HG03045 (cell line): ENCODE data around the gene FZD10.

Experiments
- ATAC-seq: cut with Tn5 transposase; IDR thresholded peaks from one replicate; pipeline ENCODE4 v1.9.1; 2021; ENCODE audit warnings: mild to moderate bottlenecking, moderate library complexity; ENCODE audit not compliant: unreplicated experiment

FZD10 gene, protein sequence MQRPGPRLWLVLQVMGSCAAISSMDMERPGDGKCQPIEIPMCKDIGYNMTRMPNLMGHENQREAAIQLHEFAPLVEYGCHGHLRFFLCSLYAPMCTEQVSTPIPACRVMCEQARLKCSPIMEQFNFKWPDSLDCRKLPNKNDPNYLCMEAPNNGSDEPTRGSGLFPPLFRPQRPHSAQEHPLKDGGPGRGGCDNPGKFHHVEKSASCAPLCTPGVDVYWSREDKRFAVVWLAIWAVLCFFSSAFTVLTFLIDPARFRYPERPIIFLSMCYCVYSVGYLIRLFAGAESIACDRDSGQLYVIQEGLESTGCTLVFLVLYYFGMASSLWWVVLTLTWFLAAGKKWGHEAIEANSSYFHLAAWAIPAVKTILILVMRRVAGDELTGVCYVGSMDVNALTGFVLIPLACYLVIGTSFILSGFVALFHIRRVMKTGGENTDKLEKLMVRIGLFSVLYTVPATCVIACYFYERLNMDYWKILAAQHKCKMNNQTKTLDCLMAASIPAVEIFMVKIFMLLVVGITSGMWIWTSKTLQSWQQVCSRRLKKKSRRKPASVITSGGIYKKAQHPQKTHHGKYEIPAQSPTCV

DNA sequence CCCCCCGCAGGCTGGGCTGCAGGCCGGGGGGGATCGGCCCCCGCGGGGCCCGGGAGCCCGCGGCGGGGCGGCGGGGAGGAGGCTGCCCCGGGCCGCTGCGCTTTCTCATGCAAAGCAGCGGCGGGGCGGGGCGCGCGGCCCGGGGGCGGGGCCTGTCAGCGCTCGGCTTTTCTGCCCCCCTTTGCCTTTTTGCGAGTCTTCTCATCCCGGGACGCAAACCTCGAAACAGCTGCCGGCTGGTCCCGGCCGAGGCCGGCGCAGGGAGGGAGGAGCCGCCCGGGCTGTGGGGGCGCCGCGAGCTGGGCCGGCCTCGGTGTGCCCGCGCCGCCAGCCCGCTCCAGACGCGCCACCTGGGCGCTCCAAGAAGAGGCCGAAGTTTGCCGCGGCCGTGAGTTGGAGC, at the start of gene FZD10:
Gene FZD10 (plus strand): TSS at position 198 of the 400 bp plus-strand sequence. CDS start 479 bp downstream, outside the sequence.
- ATAC-seq, result no peak

DNA sequence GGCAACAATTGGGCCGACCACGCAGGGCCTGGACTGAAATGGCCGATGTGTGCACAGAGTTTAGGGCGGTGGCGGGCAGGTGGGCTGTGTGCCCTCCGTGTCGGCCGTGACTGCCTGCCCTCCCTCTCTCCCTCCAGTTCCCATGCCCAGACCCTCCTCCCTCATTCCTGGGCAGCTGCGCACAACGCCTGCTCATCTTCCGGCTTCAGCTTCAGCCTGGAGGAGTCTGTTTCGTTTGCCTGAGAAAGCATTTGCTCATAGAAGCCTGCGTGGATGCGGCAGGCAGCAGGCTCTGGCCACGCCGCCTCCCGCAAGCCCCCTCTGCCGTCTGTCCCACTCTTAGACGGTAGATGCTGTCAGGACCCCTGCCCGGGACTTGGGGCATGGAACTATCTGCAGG, 47.3 kb upstream of the FZD10 start:
- ATAC-seq, result no peak

DNA sequence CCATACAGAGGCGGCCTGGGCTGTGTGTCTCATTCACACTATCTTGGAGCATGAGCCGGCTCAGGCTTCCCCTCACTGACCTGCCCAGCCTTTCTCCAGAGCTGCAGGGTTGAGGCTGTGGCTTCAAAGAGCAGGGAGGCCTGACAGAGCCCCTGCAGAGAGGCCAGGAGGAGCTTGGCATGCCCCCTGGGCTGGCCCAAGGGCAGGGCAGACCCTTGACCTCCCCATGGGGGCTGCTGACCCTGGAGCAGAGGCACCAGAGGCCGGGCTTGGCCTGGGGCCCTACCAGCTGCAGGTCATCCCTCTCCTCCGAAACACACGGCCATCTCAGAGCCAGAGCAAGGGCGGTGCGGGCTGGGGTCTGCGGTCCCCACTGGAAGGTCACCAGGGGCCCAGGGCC, 46.6 kb upstream of the FZD10 start:
- ATAC-seq, result no peak

DNA sequence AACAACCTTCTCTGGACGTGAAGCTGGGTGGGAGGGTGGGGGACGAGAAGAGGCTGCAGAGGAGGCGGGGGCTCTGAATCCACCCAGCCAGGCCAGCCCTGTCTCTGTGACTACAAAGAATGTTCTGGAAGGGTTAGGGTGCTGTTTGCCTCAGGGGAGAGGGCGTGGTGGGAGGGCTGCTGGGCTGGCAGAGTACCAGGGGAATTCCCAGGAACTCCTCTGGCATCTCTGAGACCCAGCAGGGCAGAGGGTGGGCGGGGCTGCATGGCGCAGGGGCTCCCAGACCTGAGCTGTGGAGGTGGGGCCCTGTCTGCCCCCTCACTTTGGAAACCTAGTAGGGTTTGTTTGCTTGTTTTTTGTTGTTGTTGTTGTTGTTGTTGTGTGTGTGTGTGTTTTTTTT, 45.5 kb upstream of the FZD10 start:
- no peak for ATAC-seq

DNA sequence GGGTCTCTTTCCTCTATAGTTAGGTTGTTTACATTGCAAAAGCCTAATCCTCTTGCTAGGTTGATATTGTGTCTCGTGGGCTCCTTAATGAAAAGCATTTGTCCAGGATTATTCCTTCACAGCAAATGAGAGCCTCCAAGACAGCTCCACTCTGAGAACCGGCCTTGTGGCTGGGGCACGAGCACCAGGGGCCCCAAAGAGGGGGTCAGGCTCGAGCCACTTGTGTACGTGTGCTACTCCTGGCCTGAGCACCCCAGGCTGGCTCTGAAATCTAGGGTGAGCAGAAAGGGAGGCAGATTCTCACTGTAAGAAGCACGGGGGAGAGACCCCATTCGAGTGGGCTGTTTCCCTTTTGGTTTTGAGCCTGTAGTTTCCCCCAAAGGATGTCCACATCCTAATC, 45.0 kb upstream of the FZD10 start:
- no peak for ATAC-seq

DNA sequence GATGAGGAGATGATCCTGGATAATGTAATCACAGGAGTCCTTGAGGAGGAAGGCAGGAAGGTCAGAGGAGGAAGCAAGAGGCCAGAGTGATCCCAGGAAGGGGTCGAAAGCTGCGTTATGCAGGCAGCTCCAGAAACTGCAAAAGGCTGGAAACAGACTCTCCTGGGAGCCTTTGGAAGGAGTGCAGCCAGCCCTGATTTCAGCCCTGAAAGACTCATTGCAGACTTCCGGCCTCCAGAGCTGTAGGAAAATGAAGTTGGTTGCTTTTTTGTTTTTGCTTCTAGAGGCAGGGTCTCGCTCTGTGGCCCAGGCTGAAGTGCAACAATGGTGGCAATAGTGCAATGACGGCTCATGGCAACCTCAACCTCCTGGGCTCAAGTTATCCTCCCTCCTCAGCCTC, 44.6 kb upstream of the FZD10 start:
- ATAC-seq, result no peak

DNA sequence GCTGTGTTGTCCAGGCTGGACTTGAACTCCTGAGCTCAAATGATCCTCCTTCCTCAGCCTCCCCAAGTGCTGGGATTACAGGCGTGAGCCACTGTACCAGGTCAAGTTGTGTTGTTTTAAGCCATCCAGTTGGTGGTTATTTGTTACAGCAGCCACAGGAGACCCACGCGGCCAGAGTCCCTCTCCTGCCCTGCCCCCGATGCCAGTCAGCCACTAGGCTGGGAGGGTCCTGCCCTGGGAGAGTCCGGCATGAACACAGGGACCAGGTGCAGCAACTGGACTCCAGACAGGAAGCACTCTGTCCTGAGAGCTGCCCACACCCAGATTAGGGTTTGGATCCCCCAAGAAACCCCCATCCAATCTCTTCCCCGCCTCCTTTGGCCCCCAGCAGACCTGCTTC, 44.1 kb upstream of the FZD10 start:
- no peak for ATAC-seq

DNA sequence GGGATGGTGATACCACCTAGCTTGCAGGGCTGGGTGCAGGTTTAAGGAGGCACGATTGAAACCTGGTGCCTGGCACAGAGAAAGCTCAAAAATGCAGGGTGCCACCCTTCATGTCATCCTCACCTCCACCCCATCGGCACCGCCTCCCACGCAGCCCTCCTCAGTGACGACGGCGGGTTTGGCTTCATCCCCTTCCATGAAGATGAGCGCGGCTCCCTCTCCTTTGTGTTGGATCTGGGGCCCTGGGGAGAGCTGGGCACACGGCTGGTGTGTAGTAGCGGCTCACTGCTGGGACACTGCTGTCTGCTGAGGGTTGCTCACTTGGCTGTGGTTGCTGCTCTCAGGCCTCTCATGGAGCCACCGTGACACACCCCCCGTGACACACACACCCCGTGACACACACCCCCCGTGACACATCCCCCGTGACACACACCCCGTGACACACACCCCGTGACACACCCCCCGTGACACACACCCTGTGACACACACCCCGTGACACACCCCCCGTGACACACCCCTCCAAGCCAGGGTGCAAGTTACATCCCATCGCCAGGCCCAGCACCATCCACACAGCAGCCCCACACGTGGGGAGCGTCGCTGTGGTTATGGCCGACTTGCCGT, 42.9 kb upstream of the FZD10 start:
- no peak for ATAC-seq

DNA sequence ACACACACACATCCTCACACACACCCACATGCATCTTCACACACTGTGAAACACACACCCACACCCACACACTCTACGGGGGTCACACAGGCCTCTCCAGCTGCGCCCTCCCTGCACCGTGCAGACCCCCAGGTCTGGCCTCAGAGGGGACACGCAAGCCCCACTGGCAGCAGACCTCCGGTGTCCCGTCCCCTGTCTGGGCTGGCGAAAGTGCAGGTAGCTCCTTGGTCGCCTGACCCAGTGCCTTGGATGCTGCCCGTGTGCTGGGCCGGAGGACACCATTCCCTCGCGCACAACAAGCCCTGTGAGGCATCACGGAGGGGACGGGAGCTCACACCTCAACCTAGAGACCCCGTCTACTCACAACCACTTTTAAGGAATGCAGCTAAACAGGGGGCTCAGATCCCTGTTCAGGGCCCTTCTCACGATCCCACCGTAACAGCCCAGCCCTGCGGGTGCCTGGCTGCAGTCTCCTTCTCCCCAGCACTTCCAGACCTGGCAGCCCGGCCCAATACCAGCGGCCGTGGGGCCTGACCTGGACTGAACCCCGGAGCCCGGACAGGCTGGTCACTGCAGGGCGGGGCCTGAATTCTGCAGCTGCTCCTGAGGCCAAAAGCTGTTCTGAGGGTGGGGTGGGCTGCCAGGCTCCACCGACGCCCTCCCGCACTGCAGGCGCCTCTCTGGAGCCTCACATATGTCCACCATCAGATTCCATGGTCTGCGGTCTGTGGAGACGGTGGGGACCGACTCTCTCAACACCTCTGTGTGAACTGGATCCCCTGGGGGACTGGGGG, 42.1 kb upstream of the FZD10 start:
- no peak for ATAC-seq

DNA sequence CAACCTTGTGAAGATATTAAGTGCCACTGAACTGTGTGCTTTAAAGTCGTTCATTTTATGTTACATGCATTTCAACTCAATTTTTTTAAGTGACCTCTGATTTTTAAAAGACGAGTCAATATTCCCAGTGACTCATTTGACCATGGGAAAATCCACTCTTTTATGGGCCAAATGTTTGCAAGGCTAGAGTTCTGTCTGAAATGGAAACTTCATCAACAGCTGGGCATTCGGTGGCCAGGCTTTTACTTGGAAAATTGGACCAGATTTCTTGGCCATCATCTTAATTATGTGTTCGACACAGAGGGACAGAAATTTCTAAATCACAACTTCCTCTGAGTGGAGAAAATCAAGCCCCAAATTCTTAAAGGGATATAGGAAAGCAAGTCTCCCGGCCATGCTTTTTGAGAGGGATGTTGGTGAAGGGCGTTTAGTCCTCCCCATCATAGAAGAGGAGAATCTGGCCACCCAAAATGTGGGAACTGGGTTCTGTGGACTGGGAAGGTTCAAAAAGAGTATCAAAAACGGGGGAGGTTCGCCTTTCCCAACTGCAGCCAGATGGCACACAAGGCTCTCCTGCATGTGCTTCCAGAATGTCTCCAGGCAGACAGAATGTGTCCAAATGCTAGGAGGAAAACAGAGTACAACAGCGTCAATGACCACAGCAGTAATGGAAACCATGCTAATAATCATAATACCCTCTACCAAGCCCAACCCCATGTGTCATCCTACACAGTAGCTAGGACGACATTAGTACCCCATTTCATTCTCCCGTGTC, 40.9 kb upstream of the FZD10 start:
- ATAC-seq, result no peak

DNA sequence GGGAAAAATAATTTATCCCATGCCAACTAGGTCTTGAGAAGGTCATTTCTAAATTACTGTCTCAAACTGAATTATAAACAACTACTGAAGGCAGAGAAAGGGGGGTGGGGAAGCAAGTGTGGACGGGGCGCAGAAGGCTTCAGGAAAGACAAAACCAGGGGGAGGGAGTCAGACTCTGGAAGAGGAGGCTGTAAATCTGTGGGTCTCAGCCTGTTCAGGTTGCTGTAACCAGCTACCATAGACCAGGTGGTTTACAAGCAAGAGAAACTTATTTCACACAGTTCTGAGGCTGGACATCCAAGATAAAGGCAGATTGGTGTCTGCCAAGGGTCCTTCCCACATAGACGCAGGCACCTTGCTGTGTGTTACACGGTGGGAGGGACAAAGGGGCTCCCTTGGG, 39.9 kb upstream of the FZD10 start:
- ATAC-seq, result no peak

DNA sequence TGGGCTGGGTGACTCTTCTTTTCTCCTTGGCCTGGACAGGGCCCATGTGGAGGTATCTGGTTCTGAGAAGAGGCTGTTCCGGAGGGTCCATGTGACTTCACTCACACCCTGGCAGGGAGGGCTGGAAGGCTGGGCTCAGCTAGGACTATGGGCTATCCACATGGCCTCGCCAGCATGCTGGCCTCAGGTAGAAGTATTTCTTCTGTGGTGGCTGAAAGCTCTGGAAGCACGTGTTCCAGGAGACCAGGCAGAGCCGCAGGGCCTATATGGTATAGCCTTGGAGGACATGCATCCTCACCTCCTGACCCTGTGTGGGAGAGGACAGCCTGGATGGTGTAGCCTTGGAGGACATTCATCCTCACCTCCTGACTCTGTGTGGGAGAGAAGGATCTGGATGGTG, 38.2 kb upstream of the FZD10 start:
- ATAC-seq, result no peak

DNA sequence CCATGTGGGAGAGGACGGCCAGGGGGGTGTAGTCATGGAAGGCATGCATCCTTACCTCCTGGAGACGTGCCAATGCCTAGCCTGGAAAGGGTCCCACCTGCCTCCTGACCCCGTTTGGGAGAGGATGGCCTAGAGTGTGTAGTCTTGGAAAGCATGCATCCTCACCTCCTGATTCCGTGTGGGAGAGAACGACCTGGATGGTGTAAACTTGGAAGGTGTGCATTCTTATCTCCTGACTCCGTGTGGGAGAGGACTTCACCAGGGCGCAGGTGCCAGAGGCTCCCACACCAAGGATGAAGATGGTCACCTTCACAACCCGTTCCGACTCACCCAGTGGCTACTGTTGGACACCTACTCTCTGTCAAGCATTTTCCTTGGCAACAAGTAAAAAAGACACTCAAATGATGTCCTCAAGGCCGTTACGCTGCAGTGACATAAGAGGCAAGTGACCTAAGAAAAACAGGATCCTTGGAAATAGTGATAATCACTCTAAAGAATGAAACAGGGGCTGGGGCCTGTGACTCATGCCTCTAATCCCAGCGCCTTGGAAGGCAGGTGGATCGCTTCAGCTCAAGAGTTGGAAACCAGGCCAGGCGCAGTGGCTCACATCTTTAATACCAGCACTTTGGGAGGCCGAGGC, 37.5 kb upstream of the FZD10 start:
- ATAC-seq, result no peak

DNA sequence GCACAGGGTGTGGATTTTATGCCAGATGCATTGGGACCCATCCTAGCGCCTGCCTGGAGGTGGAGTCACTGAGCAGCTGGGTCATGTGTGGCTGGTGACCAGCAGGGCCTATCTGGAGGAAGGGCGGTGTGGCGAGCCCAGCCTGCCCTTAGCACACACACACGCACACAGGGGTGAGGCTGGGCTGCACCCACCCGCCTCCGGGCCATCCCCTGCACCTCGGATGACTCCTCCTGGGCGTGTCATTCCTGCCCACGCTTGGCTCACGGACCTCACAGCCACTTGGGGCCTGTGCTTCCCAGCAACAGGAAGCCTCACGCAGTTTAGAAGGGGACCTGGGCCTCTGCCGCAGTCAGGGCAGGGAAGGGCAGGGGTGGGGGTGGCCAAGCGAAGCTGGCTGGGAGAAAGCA, 36.2 kb upstream of the FZD10 start:
- ATAC-seq, result no peak

DNA sequence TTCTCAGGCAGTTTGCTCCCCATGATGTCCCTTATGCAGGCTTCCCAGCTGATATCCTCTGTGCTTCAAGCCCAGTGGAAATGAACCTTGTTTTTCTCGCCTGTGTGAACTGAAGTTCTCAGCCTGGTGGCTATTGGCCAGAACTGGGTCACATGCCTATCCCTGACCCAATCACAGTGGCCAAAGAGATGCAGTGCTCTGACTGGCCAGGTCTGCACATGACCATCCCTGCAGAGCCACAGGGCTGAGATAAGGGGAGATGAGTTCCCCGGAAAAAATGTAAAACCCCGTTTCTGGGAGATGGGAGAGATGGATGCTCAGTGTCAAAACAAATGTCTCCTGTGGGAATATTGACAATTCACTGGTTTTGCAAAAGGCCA, 34.7 kb upstream of the FZD10 start:
- no peak for ATAC-seq

DNA sequence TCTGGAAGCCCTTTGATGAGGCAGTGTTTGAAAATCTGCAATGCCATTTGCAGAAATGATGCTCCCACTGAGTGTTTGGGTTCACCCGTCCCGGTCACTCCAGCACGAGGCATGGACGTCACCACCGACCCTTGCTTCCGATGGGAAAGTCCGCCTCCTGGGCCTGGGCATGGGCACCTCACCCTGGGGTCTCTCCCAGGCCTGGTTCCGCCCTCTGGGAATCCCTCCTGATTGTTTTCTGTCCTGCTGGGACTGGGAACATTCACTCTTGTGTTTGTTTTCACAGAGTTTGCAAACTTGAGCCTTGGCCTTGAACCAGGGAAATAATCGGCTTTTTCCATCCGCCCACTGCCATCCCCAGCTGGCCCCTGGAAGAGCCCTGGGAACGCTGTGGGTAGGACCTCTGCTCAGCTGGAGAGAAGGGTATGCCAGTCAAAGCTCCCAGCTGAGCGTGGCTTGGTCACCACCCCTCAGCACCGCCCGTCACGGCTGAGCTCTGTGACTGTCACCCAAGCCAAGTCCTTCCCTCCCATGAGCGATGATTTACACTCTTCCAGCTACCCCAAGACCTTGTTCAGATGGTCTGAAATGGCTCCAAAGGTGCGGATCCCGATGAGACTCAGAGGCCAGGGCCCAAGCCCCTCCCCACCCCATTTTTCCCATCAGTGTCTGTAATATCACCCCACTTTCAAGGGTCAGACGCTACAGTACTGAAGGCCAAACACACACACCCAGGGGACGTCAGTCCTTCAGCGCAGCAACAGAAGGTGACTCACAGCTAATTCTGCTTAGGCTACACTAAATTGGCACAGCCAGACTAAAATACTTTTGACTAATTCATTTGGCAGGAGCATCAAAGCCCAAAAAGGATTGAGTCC, 34.1 kb upstream of the FZD10 start:
- ATAC-seq, result no peak

DNA sequence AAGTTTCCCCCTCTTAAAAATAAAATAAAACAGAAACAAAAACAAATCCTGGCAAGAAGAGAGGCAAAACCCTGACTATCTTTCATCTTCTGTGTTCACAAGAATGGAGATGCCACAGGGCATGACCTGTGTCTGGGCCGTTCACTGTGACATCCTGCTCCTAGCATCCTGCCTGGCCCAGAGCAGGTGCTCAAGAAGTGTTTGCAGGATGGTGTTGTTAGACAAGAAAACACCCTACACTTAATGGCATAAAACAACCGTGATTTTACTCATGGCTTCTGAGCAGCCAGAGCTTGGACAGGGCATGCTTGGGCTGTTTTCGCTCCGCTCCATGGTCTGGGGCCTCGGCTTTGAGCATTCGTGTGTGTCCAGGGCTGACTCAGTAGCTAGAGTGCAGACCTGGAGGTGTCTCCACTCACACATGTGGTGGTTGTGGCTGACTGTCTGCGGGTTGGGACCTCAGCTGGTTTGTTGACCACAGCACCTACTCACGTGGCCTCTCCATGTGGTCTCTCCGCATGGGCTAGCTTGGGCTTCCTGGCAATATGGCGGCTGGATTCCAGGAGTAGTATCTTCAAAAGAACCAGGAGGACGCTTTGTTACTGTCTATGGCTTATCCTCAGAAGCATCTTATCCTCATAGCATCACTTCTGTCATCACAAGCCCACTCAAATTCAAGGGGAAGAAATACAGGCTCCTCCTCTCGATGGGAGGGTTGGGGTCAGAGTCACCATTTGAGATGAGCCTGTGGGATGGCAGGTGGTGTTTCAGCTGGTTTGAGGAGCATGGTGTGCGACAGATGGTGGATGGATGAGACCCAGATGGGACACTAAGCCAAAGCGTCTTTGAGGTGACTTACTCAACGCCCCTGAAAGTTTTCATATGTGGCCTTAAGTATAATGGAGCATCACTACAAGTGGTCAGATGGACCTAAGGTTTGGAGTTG, 33.2 kb upstream of the FZD10 start:
- no peak for ATAC-seq

DNA sequence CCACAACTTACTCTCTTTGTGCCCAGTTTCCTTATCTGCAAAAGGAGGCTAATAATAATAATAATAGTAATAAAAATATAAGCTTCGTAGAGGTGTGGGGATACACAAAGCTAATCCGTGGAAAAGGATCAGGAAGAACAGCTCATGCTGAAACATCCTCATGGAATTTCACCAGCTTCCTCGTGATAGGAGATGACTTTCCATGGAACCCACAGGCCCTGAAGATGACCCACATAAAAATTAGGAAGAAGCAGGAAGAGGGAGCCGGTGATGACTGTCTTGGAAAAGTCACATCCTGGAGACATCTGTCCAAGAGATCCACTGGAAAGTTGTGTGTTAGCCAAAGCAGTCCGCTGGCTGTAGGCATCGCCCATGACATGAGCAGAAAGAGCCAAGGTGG, 31.9 kb upstream of the FZD10 start:
- ATAC-seq, result no peak
